ENCODE measurements around the gene RPS6KC1. TPM values are rescaled to one million over a fixed set of nuclear protein-coding genes. Genes with fewer than 3 reads are reported as not detected.

RPS6KC1 gene
- total RNA-seq, 4 donors from 2014 or later, result 22.9 to 30.1 (median 26.7) TPM

DNA sequence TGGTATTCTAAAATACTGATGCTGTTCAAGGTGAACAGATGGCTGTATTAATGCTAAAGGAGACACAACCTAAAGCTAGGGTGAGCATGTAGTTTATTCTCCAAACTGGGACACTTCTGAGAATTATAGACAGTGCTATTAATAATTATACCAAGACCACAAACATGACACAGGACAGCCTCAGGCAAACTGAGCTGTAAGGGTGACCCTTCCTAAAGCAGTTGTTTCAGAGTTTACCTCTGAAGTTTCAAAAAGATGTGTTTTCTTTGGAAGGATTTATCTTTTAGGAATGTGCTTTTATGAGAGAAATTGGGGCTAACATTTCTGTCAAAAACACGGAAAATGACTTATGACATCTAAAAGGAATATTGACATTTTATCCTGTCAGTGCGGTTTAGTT is 68.8 kb downstream of the RPS6KC1 start:
- H3K4me1 ChIP-seq, result no peaks in the 10 kb centered on the region
- no peaks in the 10 kb centered on the region for H3K36me3 ChIP-seq
- TF ChIP-seq, protein P1, sequence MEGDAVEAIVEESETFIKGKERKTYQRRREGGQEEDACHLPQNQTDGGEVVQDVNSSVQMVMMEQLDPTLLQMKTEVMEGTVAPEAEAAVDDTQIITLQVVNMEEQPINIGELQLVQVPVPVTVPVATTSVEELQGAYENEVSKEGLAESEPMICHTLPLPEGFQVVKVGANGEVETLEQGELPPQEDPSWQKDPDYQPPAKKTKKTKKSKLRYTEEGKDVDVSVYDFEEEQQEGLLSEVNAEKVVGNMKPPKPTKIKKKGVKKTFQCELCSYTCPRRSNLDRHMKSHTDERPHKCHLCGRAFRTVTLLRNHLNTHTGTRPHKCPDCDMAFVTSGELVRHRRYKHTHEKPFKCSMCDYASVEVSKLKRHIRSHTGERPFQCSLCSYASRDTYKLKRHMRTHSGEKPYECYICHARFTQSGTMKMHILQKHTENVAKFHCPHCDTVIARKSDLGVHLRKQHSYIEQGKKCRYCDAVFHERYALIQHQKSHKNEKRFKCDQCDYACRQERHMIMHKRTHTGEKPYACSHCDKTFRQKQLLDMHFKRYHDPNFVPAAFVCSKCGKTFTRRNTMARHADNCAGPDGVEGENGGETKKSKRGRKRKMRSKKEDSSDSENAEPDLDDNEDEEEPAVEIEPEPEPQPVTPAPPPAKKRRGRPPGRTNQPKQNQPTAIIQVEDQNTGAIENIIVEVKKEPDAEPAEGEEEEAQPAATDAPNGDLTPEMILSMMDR (IDR thresholded peaks at IDR 0.05), result no peak
- TF ChIP-seq POLR2A (IDR thresholded peaks at IDR 0.05) (no peak), EP300 (IDR thresholded peaks at IDR 0.05) (no peak)
- H3K27me3 ChIP-seq, result no peaks in the 10 kb centered on the region
- H3K9me3 ChIP-seq, result no peaks in the 10 kb centered on the region
- H3K27ac ChIP-seq, result no peak overlapping the region
- 83 to 85% methylated on average over 2 of the region's 2 CpGs for WGBS, 2 donors
- no peak for DNase-seq (ENCODE audit: low spot score in 2 of 2)
- H3K4me3 ChIP-seq, result no peak overlapping the region

DNA sequence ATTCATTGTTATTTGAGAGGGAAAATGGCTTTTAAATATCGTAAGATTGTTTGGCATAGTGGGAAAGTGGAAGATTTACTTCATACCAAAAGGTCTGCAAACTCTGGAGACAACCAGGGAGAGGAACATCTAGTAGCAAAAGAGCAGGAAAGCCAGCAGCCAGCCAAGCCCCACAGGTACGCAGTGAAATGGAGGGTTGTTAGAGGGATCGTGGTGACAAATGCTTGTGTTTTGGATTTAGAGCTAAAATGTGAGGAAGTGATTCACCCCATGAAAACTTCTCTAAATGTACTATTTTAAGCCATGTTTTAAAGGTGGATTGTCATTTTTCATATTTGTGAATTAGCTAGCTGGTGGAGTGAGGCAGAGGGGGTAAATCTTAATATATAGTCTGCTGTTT is 69.3 kb downstream of the RPS6KC1 start:
- no peaks in the 10 kb centered on the region for H3K4me1 ChIP-seq
- TF ChIP-seq, protein P1 (IDR thresholded peaks at IDR 0.05), result no peak
- no peak for TF ChIP-seq EP300 (IDR thresholded peaks at IDR 0.05)
- TF ChIP-seq POLR2A (IDR thresholded peaks at IDR 0.05), result no peak
- H3K27me3 ChIP-seq, result no peaks in the 10 kb centered on the region
- H3K4me3 ChIP-seq, result no peak overlapping the region
- no peak overlapping the region for H3K27ac ChIP-seq
- 84 to 92% methylated on average over 3 of the region's 3 CpGs for WGBS, 2 donors
- H3K36me3 ChIP-seq, result no peaks in the 10 kb centered on the region
- H3K9me3 ChIP-seq, result no peaks in the 10 kb centered on the region
- DNase-seq (ENCODE audit: low spot score in 2 of 2), result no peak

DNA sequence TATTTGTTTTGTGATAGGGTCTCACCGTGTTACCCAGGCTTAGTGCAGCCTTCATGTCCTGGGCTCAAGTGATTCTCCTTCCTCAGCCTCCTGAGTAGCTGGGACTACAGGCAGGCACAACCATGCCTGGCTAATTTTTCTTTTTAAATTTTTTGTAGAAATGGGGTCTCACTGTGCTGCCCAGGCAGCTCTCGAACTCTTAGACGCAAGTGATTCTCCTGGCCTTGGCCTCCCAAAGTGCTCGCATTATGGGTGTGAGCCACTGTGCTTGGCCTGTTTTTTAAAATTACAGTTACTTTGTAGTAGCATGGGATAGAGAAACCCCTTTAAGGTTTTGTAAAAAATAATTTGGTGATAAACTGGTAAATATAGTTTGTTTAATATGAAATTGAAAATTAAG is 69.9 kb downstream of the RPS6KC1 start:
- no peaks in the 10 kb centered on the region for H3K36me3 ChIP-seq
- no peaks in the 10 kb centered on the region for H3K4me1 ChIP-seq
- H3K27me3 ChIP-seq, result no peaks in the 10 kb centered on the region
- H3K9me3 ChIP-seq, result no peaks in the 10 kb centered on the region
- no peak for TF ChIP-seq EP300 (IDR thresholded peaks at IDR 0.05)
- no peak for TF ChIP-seq POLR2A (IDR thresholded peaks at IDR 0.05)
- TF ChIP-seq, protein P1 (IDR thresholded peaks at IDR 0.05), result no peak
- 91 to 96% methylated on average over 4 of the region's 4 CpGs for WGBS, 2 donors
- H3K27ac ChIP-seq, result no peak overlapping the region
- H3K4me3 ChIP-seq, result no peak overlapping the region
- no peak for DNase-seq (ENCODE audit: low spot score in 2 of 2)

- TF ChIP-seq POLR2A (IDR thresholded peaks at IDR 0.05), result no peak
- TF ChIP-seq, protein P1 (IDR thresholded peaks at IDR 0.05), result peak; percentile 18 to 63 (median 29)
- Histone ChIP-seq H3K36me3 (no peaks in the 10 kb centered on the region), H3K4me3 (no peak overlapping the region), H3K27ac (no peak overlapping the region), H3K9me3 (no peaks in the 10 kb centered on the region), H3K4me1 (no peaks in the 10 kb centered on the region), H3K27me3 (no peaks in the 10 kb centered on the region)
- DNase-seq (ENCODE audit: low spot score in 2 of 2), result peak in 1 of 2 donors; percentile 11
Measured at GRCh38 chr1:213122514-213122929, 71.5 kb downstream of the RPS6KC1 start.

GRCh38 chr1:213123087-213123486 is 72.0 kb downstream of the RPS6KC1 start:
- DNase-seq (ENCODE audit: low spot score in 2 of 2), result no peak
- Histone ChIP-seq H3K36me3 (no peaks in the 10 kb centered on the region), H3K27me3 (no peaks in the 10 kb centered on the region), H3K27ac (no peak overlapping the region), H3K4me1 (no peaks in the 10 kb centered on the region), H3K9me3 (no peaks in the 10 kb centered on the region), H3K4me3 (no peak overlapping the region)
- 94 to 98% methylated on average over 3 of the region's 3 CpGs for WGBS, 2 donors
- no peak for TF ChIP-seq POLR2A (IDR thresholded peaks at IDR 0.05)
- no peak for TF ChIP-seq EP300 (IDR thresholded peaks at IDR 0.05)
- TF ChIP-seq, protein P1 (IDR thresholded peaks at IDR 0.05), result no peak

All from tibial nerve (tissue), 4 donors.